Stimulated activated memory B cell treated with anti-CD40 and anti-IgM and Interleukin-4, amounts not matched to agents 10 μg/mL and 1 μg/mL and 100 μg/mL, for 72 hours (primary cell): Measurements from ENCODE around the gene FBXW11.
"Not testable (repeated sequence)": the region's sequence is repeated elsewhere in the genome, so short reads cannot be mapped to it uniquely, and the experiment has no call there.

ENCODE experiments used
- ATAC-seq: fragments of 150-1000 bp; cut with Tn5 transposase; 2 replicates; pipeline ENCODE4 v1.10.0; 2021
- H3K27ac Mint-ChIP-seq: one replicate; pipeline ENCODE4 v1.8.0; 2022; ENCODE audit warnings: mild to moderate bottlenecking, mixed read lengths
- H3K27me3 Mint-ChIP-seq: one replicate; pipeline ENCODE4 v1.8.0; 2022; ENCODE audit warnings: mixed read lengths
- H3K36me3 Mint-ChIP-seq: one replicate; pipeline ENCODE4 v1.8.0; 2022; ENCODE audit warnings: mixed read lengths
- H3K4me1 Mint-ChIP-seq: one replicate; pipeline ENCODE4 v1.8.0; 2022; ENCODE audit warnings: mixed read lengths
- H3K4me3 Mint-ChIP-seq: one replicate; pipeline ENCODE4 v1.8.0; 2022; ENCODE audit warnings: mild to moderate bottlenecking, moderate library complexity, mixed read lengths
- H3K9me3 Mint-ChIP-seq: one replicate; pipeline ENCODE4 v1.8.0; 2022; ENCODE audit warnings: mixed read lengths

The FBXW11 gene

GRCh38 chr5:172042183-172042582, 35.7 kb upstream of the FBXW11 start:
- H3K9me3 Mint-ChIP-seq = peaks cover 8% of the 10 kb centered on the region
- H3K27ac Mint-ChIP-seq = no peak overlapping the region
- no peaks in the 10 kb centered on the region for H3K27me3 Mint-ChIP-seq
- no peak for ATAC-seq
- no peak overlapping the region for H3K4me3 Mint-ChIP-seq
- peaks cover 30% of the 10 kb centered on the region for H3K36me3 Mint-ChIP-seq
- H3K4me1 Mint-ChIP-seq = peaks cover 21% of the 10 kb centered on the region

GRCh38 chr5:172038167-172038566, 31.7 kb upstream of the FBXW11 start:
- Mint-ChIP-seq H3K4me1 (peaks cover 27% of the 10 kb centered on the region), H3K27ac (no peak overlapping the region), H3K27me3 (no peaks in the 10 kb centered on the region), H3K36me3 (peaks cover 14% of the 10 kb centered on the region), H3K4me3 (no peak overlapping the region), H3K9me3 (peaks cover 8% of the 10 kb centered on the region)
- no peak for ATAC-seq

- H3K4me3 Mint-ChIP-seq = no peak overlapping the region
- peak; percentile 86 for ATAC-seq
- H3K36me3 Mint-ChIP-seq = peaks cover 37% of the 10 kb centered on the region
- peaks cover 22% of the 10 kb centered on the region for H3K4me1 Mint-ChIP-seq
- H3K9me3 Mint-ChIP-seq = peaks cover 19% of the 10 kb centered on the region
- H3K27me3 Mint-ChIP-seq = no peaks in the 10 kb centered on the region
- peak overlapping the region; percentile 75 for H3K27ac Mint-ChIP-seq
Measured at GRCh38 chr5:172035049-172035448, 28.6 kb upstream of the FBXW11 start.

GRCh38 chr5:172031894-172032461, 25.5 kb upstream of the FBXW11 start:
- H3K4me3 Mint-ChIP-seq = no peak overlapping the region

GRCh38 chr5:172029876-172030275, 23.4 kb upstream of the FBXW11 start:
- Mint-ChIP-seq H3K9me3 (peaks cover 11% of the 10 kb centered on the region), H3K4me1 (peaks cover 6% of the 10 kb centered on the region), H3K27me3 (no peaks in the 10 kb centered on the region), H3K27ac (no peak overlapping the region), H3K4me3 (no peak overlapping the region), H3K36me3 (peaks cover 34% of the 10 kb centered on the region)
- no peak for ATAC-seq

More at GRCh38 chr5:172031894-172032461, 25.5 kb upstream of the FBXW11 start:
- no peak for ATAC-seq
- Mint-ChIP-seq H3K27me3 (no peaks in the 10 kb centered on the region), H3K36me3 (peaks cover 34% of the 10 kb centered on the region), H3K9me3 (peaks cover 11% of the 10 kb centered on the region), H3K4me1 (peaks cover 12% of the 10 kb centered on the region), H3K27ac (no peak overlapping the region)

- Mint-ChIP-seq H3K27ac (no peak overlapping the region), H3K4me3 (no peak overlapping the region), H3K27me3 (no peaks in the 10 kb centered on the region), H3K9me3 (peaks cover 11% of the 10 kb centered on the region), H3K4me1 (no peaks in the 10 kb centered on the region), H3K36me3 (peaks cover 34% of the 10 kb centered on the region)
- no peak for ATAC-seq
Measured at GRCh38 chr5:172028167-172028566, 21.7 kb upstream of the FBXW11 start.

GRCh38 chr5:172020110-172020786, 13.8 kb upstream of the FBXW11 start:
- not testable (repeated sequence) for H3K27me3 Mint-ChIP-seq, H3K4me1 Mint-ChIP-seq, H3K9me3 Mint-ChIP-seq, H3K4me3 Mint-ChIP-seq, H3K27ac Mint-ChIP-seq, ATAC-seq, H3K36me3 Mint-ChIP-seq

- Mint-ChIP-seq H3K27me3 (no peaks in the 10 kb centered on the region), H3K9me3 (no peaks in the 10 kb centered on the region), H3K27ac (no peak overlapping the region), H3K4me3 (no peak overlapping the region), H3K4me1 (no peaks in the 10 kb centered on the region), H3K36me3 (no peaks in the 10 kb centered on the region)
- ATAC-seq = no peak
Measured at GRCh38 chr5:172015346-172015745, 8.9 kb upstream of the FBXW11 start.

- no peaks in the 10 kb centered on the region for H3K27me3 Mint-ChIP-seq
- H3K27ac Mint-ChIP-seq = no peak overlapping the region
- H3K36me3 Mint-ChIP-seq = peaks cover 8% of the 10 kb centered on the region
- H3K9me3 Mint-ChIP-seq = no peaks in the 10 kb centered on the region
- no peak overlapping the region for H3K4me3 Mint-ChIP-seq
- H3K4me1 Mint-ChIP-seq = peaks cover 19% of the 10 kb centered on the region
- no peak for ATAC-seq
Measured at GRCh38 chr5:172010278-172010677, 3.8 kb upstream of the FBXW11 start.

- H3K36me3 Mint-ChIP-seq = peaks cover 12% of the 10 kb centered on the region
- H3K4me1 Mint-ChIP-seq = peaks cover 25% of the 10 kb centered on the region
- no peak overlapping the region for H3K27ac Mint-ChIP-seq
- H3K27me3 Mint-ChIP-seq = no peaks in the 10 kb centered on the region
- ATAC-seq = no peak
- H3K4me3 Mint-ChIP-seq = no peak overlapping the region
- H3K9me3 Mint-ChIP-seq = no peaks in the 10 kb centered on the region
Measured at GRCh38 chr5:172009536-172010270, 3.3 kb upstream of the FBXW11 start.

- Mint-ChIP-seq H3K4me1 (peaks cover 29% of the 10 kb centered on the region), H3K27ac (no peak overlapping the region)
Measured at GRCh38 chr5:172008689-172009141, 2.3 kb upstream of the FBXW11 start.

GRCh38 chr5:172008111-172008455, 1.6 kb upstream of the FBXW11 start:
- no peak for ATAC-seq
- peak overlapping the region; percentile 90 for H3K4me3 Mint-ChIP-seq
- peaks cover 12% of the 10 kb centered on the region for H3K36me3 Mint-ChIP-seq
- H3K27ac Mint-ChIP-seq = no peak overlapping the region
- peaks cover 35% of the 10 kb centered on the region for H3K4me1 Mint-ChIP-seq
- H3K27me3 Mint-ChIP-seq = no peaks in the 10 kb centered on the region
- no peaks in the 10 kb centered on the region for H3K9me3 Mint-ChIP-seq

More at GRCh38 chr5:172008689-172009141, 2.3 kb upstream of the FBXW11 start:
- Mint-ChIP-seq H3K9me3 (no peaks in the 10 kb centered on the region), H3K4me3 (no peak overlapping the region), H3K27me3 (no peaks in the 10 kb centered on the region), H3K36me3 (peaks cover 12% of the 10 kb centered on the region)
- ATAC-seq = no peak

GRCh38 chr5:172007175-172008110, 1.0 kb upstream of the FBXW11 start:
- H3K27me3 Mint-ChIP-seq = no peaks in the 10 kb centered on the region
- ATAC-seq = no peak
- no peaks in the 10 kb centered on the region for H3K9me3 Mint-ChIP-seq
- peak overlapping the region; percentile 90 for H3K4me3 Mint-ChIP-seq
- H3K36me3 Mint-ChIP-seq = peaks cover 12% of the 10 kb centered on the region
- H3K27ac Mint-ChIP-seq = peak overlapping the region; percentile 96
- peaks cover 42% of the 10 kb centered on the region for H3K4me1 Mint-ChIP-seq

GRCh38 chr5:172005708-172006320, 624 bp downstream of the FBXW11 start:
- H3K27me3 Mint-ChIP-seq = no peaks in the 10 kb centered on the region
- ATAC-seq = peak; percentile 48
- no peaks in the 10 kb centered on the region for H3K9me3 Mint-ChIP-seq
- H3K4me1 Mint-ChIP-seq = peaks cover 58% of the 10 kb centered on the region
- peaks cover 12% of the 10 kb centered on the region for H3K36me3 Mint-ChIP-seq
- H3K27ac Mint-ChIP-seq = peak overlapping the region; percentile 96
- H3K4me3 Mint-ChIP-seq = peak overlapping the region; percentile 90
